Esophagus squamous epithelium (tissue), 5 donors: Measurements from ENCODE around the gene PLAAT4. TPM values are rescaled to one million over a fixed set of nuclear protein-coding genes. Genes with fewer than 3 reads are reported as not detected.

ENCODE experiments used
- DNase-seq: peaks from one replicate; lab custom pipeline; 2025; lab: John Stamatoyannopoulos, UW
- H3K27ac ChIP-seq, 4 donors: fragments of 200-600 bp; sonication (generic); one replicate each; pipeline ENCODE4 v1.5.1; 2016 to 2019; ENCODE audit warnings: mild to moderate bottlenecking in 1 of 4
- H3K27me3 ChIP-seq, 4 donors: fragments of 200-600 bp; sonication (generic); 1 replicate in 3 of 4; 2 replicates in 1 of 4; pipeline versions ENCODE4 v1.5.1 to v1.6.0; 2017 to 2021; ENCODE audit warnings: antibody characterized with exemption in 1 of 4
- H3K36me3 ChIP-seq, 3 donors: fragments of 200-600 bp; sonication (generic); one replicate each; pipeline ENCODE4 v1.5.1; 2016 to 2019
- H3K4me1 ChIP-seq, 3 donors: fragments of 200-600 bp; sonication (generic); one replicate each; pipeline ENCODE4 v1.5.1; 2017 to 2019
- H3K4me3 ChIP-seq, 4 donors: fragments of 200-600 bp; sonication (generic); 1 replicate in 3 of 4; 2 replicates in 1 of 4; pipeline ENCODE4 v1.5.1; 2016 to 2019; ENCODE audit warnings: mild to moderate bottlenecking in 2 of 4, moderate library complexity in 1 of 4
- H3K9me3 ChIP-seq, 3 donors: fragments of 200-600 bp; sonication (generic); one replicate each; pipeline ENCODE4 v1.5.1; 2016 to 2019
- CTCF ChIP-seq, 6 experiments: fragments of 450-650 bp in 4 of 6; fragments of 200-600 bp in 2 of 6; sonication (generic) in 2 of 6; IDR thresholded peaks; one replicate each; pipeline ENCODE4 v1.5.1; 2016 to 2019; ENCODE audit warnings: antibody characterized with exemption in 6 of 6, mild to moderate bottlenecking in 4 of 6, moderate library complexity in 4 of 6
- POLR2A ChIP-seq, 4 donors: fragments of 450-650 bp; IDR thresholded peaks; one replicate each; pipeline ENCODE4 v1.6.1; 2017; ENCODE audit warnings: antibody characterized with exemption in 4 of 4, mild to moderate bottlenecking in 4 of 4, moderate library complexity in 3 of 4
- WGBS, 2 donors: methylation state at CpG; one replicate each; pipeline ENCODE4 v1.1.5; 2018; 5-methylcytosine and 5-hydroxymethylcytosine counted together
- intact Hi-C: fragments of 100-400 bp; cut with DNase I; formaldehyde crosslinking; loops from one replicate; pipeline ENCODE4 v1.15.0; 2022
- total RNA-seq, 4 donors: library from RNA; depleted of rRNA; stranded (reverse); fragments of >200 nt; gene quantifications; one replicate each; pipeline ENCODE4 v1.1.0, GENCODE V29; 2016
- donor health status: DM: yes; HTN: yes; CAD: no.

The PLAAT4 gene
- total RNA-seq, 4 donors from 2014 or later, result 3.9 to 32.6 (median 11.7) TPM

GRCh38 chr11:63504933-63505586 is 31.5 kb upstream of the PLAAT4 start:
- H3K9me3 ChIP-seq, result peaks cover 0 to 12% (median 11%) of the 10 kb centered on the region in 3 donors
- no peaks in the 10 kb centered on the region for H3K27me3 ChIP-seq
- WGBS, 2 donors, result 60 to 74% methylated on average over 2 to 3 of the region's 4 CpGs
- no peaks in the 10 kb centered on the region for H3K36me3 ChIP-seq
- H3K4me1 ChIP-seq, result peaks cover 0 to 4% (median 0%) of the 10 kb centered on the region in 3 donors
- intact Hi-C loops, result no loop called here
- H3K4me3 ChIP-seq, result no peak overlapping the region
- H3K27ac ChIP-seq, result no peak overlapping the region
- DNase-seq, result no peak
- no peak for TF ChIP-seq POLR2A (IDR thresholded peaks at IDR 0.05)
- no peak for TF ChIP-seq CTCF (IDR thresholded peaks at IDR 0.05)

GRCh38 chr11:63505857-63506528 is 30.6 kb upstream of the PLAAT4 start, which contains the start of gene LGALS12:
Gene LGALS12, plus strand, starts transcription at chr11:63506084. Its CDS starts 375 bp downstream, at chr11:63506459.
- Histone ChIP-seq H3K4me1 (peaks cover 0 to 7% (median 3%) of the 10 kb centered on the region in 3 donors), H3K27me3 (no peaks in the 10 kb centered on the region), H3K27ac (no peak within 1 kb of the TSS), H3K9me3 (peaks cover 0 to 3% (median 2%) of the 10 kb centered on the region in 3 donors), H3K4me3 (no peak within 1 kb of the TSS), H3K36me3 (no peaks in the 10 kb centered on the region)
- no peak for DNase-seq
- 64 to 78% methylated on average over 8 to 14 of the region's 15 CpGs for WGBS, 2 donors
- intact Hi-C loops, result no loop called here
- TF ChIP-seq POLR2A (IDR thresholded peaks at IDR 0.05), result no peak
- no peak for TF ChIP-seq CTCF (IDR thresholded peaks at IDR 0.05)

GRCh38 chr11:63506876-63507275 is 29.7 kb upstream of the PLAAT4 start:
- DNase-seq, result no peak
- 100% methylated on average over 1 of the region's 2 CpGs; no CpG with 5 or more reads in 1 of the 2 donors for WGBS, 2 donors
- Histone ChIP-seq H3K4me3 (no peak overlapping the region), H3K4me1 (peaks cover 0 to 9% (median 3%) of the 10 kb centered on the region in 3 donors), H3K36me3 (no peaks in the 10 kb centered on the region), H3K27ac (no peak overlapping the region), H3K9me3 (no peaks in the 10 kb centered on the region), H3K27me3 (no peaks in the 10 kb centered on the region)
- TF ChIP-seq POLR2A (IDR thresholded peaks at IDR 0.05), result no peak
- TF ChIP-seq CTCF (IDR thresholded peaks at IDR 0.05), result no peak
- intact Hi-C loops, result no loop called here

GRCh38 chr11:63507511-63507910 is 29.1 kb upstream of the PLAAT4 start:
- H3K27me3 ChIP-seq, result no peaks in the 10 kb centered on the region
- intact Hi-C loops, result no loop called here
- no peak overlapping the region for H3K27ac ChIP-seq
- no peaks in the 10 kb centered on the region for H3K36me3 ChIP-seq
- DNase-seq, result no peak
- peaks cover 0 to 9% (median 3%) of the 10 kb centered on the region in 3 donors for H3K4me1 ChIP-seq
- WGBS, 2 donors, result 81 to 91% methylated on average over 2 of the region's 2 CpGs
- H3K9me3 ChIP-seq, result no peaks in the 10 kb centered on the region
- no peak for TF ChIP-seq POLR2A (IDR thresholded peaks at IDR 0.05)
- no peak for TF ChIP-seq CTCF (IDR thresholded peaks at IDR 0.05)
- H3K4me3 ChIP-seq, result no peak overlapping the region

GRCh38 chr11:63508009-63508408 is 28.6 kb upstream of the PLAAT4 start:
- TF ChIP-seq CTCF (IDR thresholded peaks at IDR 0.05) (peak in 3 of 6 experiments; percentile 20 to 44 (median 23)), POLR2A (IDR thresholded peaks at IDR 0.05) (no peak)
- no peak for DNase-seq
- Histone ChIP-seq H3K4me1 (peaks cover 0 to 9% (median 3%) of the 10 kb centered on the region in 3 donors), H3K27me3 (no peaks in the 10 kb centered on the region), H3K36me3 (no peaks in the 10 kb centered on the region), H3K27ac (no peak overlapping the region), H3K9me3 (no peaks in the 10 kb centered on the region), H3K4me3 (no peak overlapping the region)
- 68 to 89% methylated on average over 3 of the region's 3 CpGs for WGBS, 2 donors
- intact Hi-C loops, result no loop called here
